Liver (tissue), 9 donors: ENCODE results near the gene PLEKHN1. TPM values are rescaled to one million over a fixed set of nuclear protein-coding genes. Genes with fewer than 3 reads are reported as not detected.
A peak's percentile ranks its signal among the peaks of the same experiment; 100 is the strongest.

Source experiments
- DNase-seq: peaks from one replicate; pipeline ENCODE4 v3.0.0-alpha.2; 2017; ENCODE audit warnings: low spot score
- H3K27ac ChIP-seq, 2 donors: one replicate each; pipeline ENCODE4 v1.7.0; 2013; ENCODE audit warnings: inconsistent platforms in 2 of 2, low read length in 2 of 2, control low read depth in 1 of 2, low read depth in 1 of 2, mild to moderate bottlenecking in 1 of 2
- H3K27me3 ChIP-seq, 4 donors: one replicate each; pipeline versions ENCODE4 v1.6.1 to v1.7.0; 2013; ENCODE audit warnings: low read length in 3 of 4, inconsistent platforms in 1 of 4, mild to moderate bottlenecking in 1 of 4, moderate library complexity in 1 of 4; ENCODE audit not compliant: control insufficient read depth in 4 of 4, insufficient read depth in 4 of 4
- H3K36me3 ChIP-seq, 4 donors: one replicate each; pipeline versions ENCODE4 v1.6.1 to v1.7.0; 2013; ENCODE audit warnings: low read length in 3 of 4, mild to moderate bottlenecking in 3 of 4, low read depth in 1 of 4, moderate library complexity in 1 of 4; ENCODE audit not compliant: control insufficient read depth in 4 of 4, insufficient read depth in 3 of 4
- H3K4me1 ChIP-seq, 4 donors: one replicate each; pipeline versions ENCODE4 v1.6.1 to v1.7.0; 2013; ENCODE audit warnings: low read length in 3 of 4, mild to moderate bottlenecking in 3 of 4, moderate library complexity in 1 of 4; ENCODE audit not compliant: control insufficient read depth in 4 of 4, insufficient read depth in 4 of 4
- H3K4me3 ChIP-seq, 3 donors: one replicate each; pipeline versions ENCODE4 v1.6.1 to v1.7.0; 2013; ENCODE audit warnings: low read length in 3 of 3, control low read depth in 1 of 3, low read depth in 1 of 3, mild to moderate bottlenecking in 1 of 3
- H3K9ac ChIP-seq, 2 donors: one replicate each; pipeline ENCODE4 v1.7.0; 2013; ENCODE audit warnings: low read length in 2 of 2, mild to moderate bottlenecking in 2 of 2, moderate library complexity in 2 of 2, control low read depth in 1 of 2, low read depth in 1 of 2
- H3K9me3 ChIP-seq, 4 donors: one replicate each; pipeline versions ENCODE4 v1.6.1 to v1.7.0; 2013; ENCODE audit warnings: low read length in 3 of 4; ENCODE audit not compliant: control insufficient read depth in 4 of 4
- EGR1 ChIP-seq, 2 donors: IDR thresholded peaks; 2 replicates each; pipeline ENCODE4 v1.6.1; 2016 to 2018; ENCODE audit warnings: antibody characterized with exemption in 2 of 2, low read depth in 2 of 2
- FOXA1 ChIP-seq: IDR thresholded peaks from 2 replicates; pipeline ENCODE4 v1.6.1; 2016; ENCODE audit warnings: antibody characterized with exemption
- FOXA2 ChIP-seq: IDR thresholded peaks from 2 replicates; pipeline ENCODE4 v1.6.1; 2016; ENCODE audit warnings: antibody characterized with exemption
- GABPA ChIP-seq, 2 donors: IDR thresholded peaks in 1 of 2; conservative IDR thresholded peaks in 1 of 2; 2 replicates each; pipeline ENCODE4 v1.6.1; 2016; ENCODE audit warnings: antibody characterized with exemption in 2 of 2, mild to moderate bottlenecking in 1 of 2, moderate library complexity in 1 of 2
- HNF4A ChIP-seq, 2 donors: conservative IDR thresholded peaks; 2 replicates each; pipeline ENCODE4 v1.6.1; 2016; ENCODE audit warnings: antibody characterized with exemption in 2 of 2, mild to moderate bottlenecking in 2 of 2
- HNF4G ChIP-seq: IDR thresholded peaks from 2 replicates; pipeline ENCODE4 v1.6.1; 2016; ENCODE audit warnings: antibody characterized with exemption
- NR2F2 ChIP-seq: IDR thresholded peaks from 2 replicates; pipeline ENCODE4 v1.6.1; 2016; ENCODE audit warnings: antibody characterized with exemption
- RAD21 ChIP-seq, 2 donors: IDR thresholded peaks; 2 replicates each; pipeline ENCODE4 v1.6.1; 2016; ENCODE audit warnings: antibody characterized with exemption in 2 of 2, mild to moderate bottlenecking in 2 of 2
- RXRA ChIP-seq, 2 donors: IDR thresholded peaks; 2 replicates each; pipeline ENCODE4 v1.6.1; 2017 to 2018; ENCODE audit warnings: antibody characterized with exemption in 2 of 2, mild to moderate bottlenecking in 1 of 2
- SP1 ChIP-seq: IDR thresholded peaks from 2 replicates; pipeline ENCODE4 v1.6.1; 2018; ENCODE audit warnings: antibody characterized with exemption, mild to moderate bottlenecking
- TAF1 ChIP-seq: conservative IDR thresholded peaks from 2 replicates; pipeline ENCODE4 v1.6.1; 2016; ENCODE audit warnings: antibody characterized with exemption, mild to moderate bottlenecking
- YY1 ChIP-seq: IDR thresholded peaks from 2 replicates; pipeline ENCODE4 v1.6.1; 2016; ENCODE audit warnings: antibody characterized with exemption, mild to moderate bottlenecking
- WGBS: extraction: QIAGEN DNeasy Blood & Tissue Kit; methylation state at CpG from one replicate; pipeline ENCODE4 v1.1.7; 2013; 5-methylcytosine and 5-hydroxymethylcytosine counted together
- polyA plus RNA-seq, 2 donors: library from polyadenylated mRNA; stranded (reverse) in 1 of 2; unstranded in 1 of 2; fragments of 200-250 nt in 1 of 2; fragments of >200 nt in 1 of 2; fragmentation: Nextera tagmentation in 1 of 2; extraction: Ambion mirVana in 1 of 2; gene quantifications; one replicate each; pipeline versions ENCODE4 v1.2.1 to v1.2.3, GENCODE V29; 2013 to 2015
- total RNA-seq, 2 donors: library from RNA; depleted of rRNA; stranded (reverse); fragments of >200 nt; gene quantifications; one replicate each; pipeline ENCODE4 v1.2.3, GENCODE V29; 2014
- TF ChIP-seq, protein P1 (sequence below): IDR thresholded peaks from 2 replicates; pipeline ENCODE4 v1.6.1; 2016; ENCODE audit warnings: antibody characterized with exemption
- TF ChIP-seq, protein P2 (sequence below): IDR thresholded peaks from 2 replicates; pipeline ENCODE4 v1.6.1; 2016; ENCODE audit warnings: antibody characterized with exemption, mild to moderate bottlenecking
- TF ChIP-seq, protein P3 (sequence below): IDR thresholded peaks from 2 replicates; pipeline ENCODE4 v1.6.1; 2016; ENCODE audit warnings: antibody characterized with exemption
- TF ChIP-seq, protein P4 (sequence below): fragments of 150-350 bp; IDR thresholded peaks from 2 replicates; pipeline ENCODE4 v1.5.1; 2017; ENCODE audit warnings: improper control_type of control experiment, low read depth, low read length; ENCODE audit not compliant: missing input control
- TF ChIP-seq, protein P5 (sequence below): IDR thresholded peaks from 2 replicates; pipeline ENCODE4 v1.6.1; 2016; ENCODE audit warnings: antibody characterized with exemption
- donor health status: healthy.
- donor health status: healthy.
- donor health status: healthy.
- donor health status: healthy.
- donor health status: healthy.

Gene PLEKHN1
- total and polyA plus RNA-seq, 4 donors = 0.17 to 0.18 TPM; not detected in 2

DNA sequence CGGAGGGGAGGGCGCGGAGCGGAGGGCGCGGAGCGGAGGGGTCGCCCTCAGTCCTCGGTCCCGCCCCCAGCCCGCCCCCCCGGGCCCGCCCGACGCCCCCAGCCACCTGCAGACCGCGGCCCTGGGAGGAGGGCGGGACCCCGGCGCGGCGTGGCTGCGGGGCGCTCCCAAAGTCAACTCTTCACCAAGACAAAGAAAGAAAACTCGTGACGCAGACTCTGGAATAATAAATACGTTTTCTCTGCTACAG lies 32.4 kb downstream of the PLEKHN1 start:
- no peak for DNase-seq
- H3K4me1 ChIP-seq = peaks cover 0 to 38% (median 23%) of the 10 kb centered on the region in 4 donors
- H3K9me3 ChIP-seq = no peaks in the 10 kb centered on the region
- no peak overlapping the region for H3K9ac ChIP-seq
- H3K36me3 ChIP-seq = peaks cover 0 to 1% (median 0%) of the 10 kb centered on the region in 4 donors
- H3K4me3 ChIP-seq = peak overlapping the region in 1 of 3 donors; percentile 66
- no peak overlapping the region for H3K27ac ChIP-seq
- H3K27me3 ChIP-seq = peaks cover 0 to 11% (median 1%) of the 10 kb centered on the region in 4 donors
- no peak for TF ChIP-seq RXRA (IDR thresholded peaks at IDR 0.05)
- TF ChIP-seq, protein P1, sequence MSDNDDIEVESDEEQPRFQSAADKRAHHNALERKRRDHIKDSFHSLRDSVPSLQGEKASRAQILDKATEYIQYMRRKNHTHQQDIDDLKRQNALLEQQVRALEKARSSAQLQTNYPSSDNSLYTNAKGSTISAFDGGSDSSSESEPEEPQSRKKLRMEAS = no peak
- no peak for TF ChIP-seq SP1
- TF ChIP-seq, protein P2, sequence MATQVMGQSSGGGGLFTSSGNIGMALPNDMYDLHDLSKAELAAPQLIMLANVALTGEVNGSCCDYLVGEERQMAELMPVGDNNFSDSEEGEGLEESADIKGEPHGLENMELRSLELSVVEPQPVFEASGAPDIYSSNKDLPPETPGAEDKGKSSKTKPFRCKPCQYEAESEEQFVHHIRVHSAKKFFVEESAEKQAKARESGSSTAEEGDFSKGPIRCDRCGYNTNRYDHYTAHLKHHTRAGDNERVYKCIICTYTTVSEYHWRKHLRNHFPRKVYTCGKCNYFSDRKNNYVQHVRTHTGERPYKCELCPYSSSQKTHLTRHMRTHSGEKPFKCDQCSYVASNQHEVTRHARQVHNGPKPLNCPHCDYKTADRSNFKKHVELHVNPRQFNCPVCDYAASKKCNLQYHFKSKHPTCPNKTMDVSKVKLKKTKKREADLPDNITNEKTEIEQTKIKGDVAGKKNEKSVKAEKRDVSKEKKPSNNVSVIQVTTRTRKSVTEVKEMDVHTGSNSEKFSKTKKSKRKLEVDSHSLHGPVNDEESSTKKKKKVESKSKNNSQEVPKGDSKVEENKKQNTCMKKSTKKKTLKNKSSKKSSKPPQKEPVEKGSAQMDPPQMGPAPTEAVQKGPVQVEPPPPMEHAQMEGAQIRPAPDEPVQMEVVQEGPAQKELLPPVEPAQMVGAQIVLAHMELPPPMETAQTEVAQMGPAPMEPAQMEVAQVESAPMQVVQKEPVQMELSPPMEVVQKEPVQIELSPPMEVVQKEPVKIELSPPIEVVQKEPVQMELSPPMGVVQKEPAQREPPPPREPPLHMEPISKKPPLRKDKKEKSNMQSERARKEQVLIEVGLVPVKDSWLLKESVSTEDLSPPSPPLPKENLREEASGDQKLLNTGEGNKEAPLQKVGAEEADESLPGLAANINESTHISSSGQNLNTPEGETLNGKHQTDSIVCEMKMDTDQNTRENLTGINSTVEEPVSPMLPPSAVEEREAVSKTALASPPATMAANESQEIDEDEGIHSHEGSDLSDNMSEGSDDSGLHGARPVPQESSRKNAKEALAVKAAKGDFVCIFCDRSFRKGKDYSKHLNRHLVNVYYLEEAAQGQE = no peak
- no peak for TF ChIP-seq NR2F2
- no peak for TF ChIP-seq FOXA1
- no peak for TF ChIP-seq FOXA2
- no peak for TF ChIP-seq RAD21 (IDR thresholded peaks at IDR 0.05)
- TF ChIP-seq, protein P3, sequence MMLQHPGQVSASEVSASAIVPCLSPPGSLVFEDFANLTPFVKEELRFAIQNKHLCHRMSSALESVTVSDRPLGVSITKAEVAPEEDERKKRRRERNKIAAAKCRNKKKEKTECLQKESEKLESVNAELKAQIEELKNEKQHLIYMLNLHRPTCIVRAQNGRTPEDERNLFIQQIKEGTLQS = no peak
- TF ChIP-seq EGR1 (IDR thresholded peaks at IDR 0.05; ENCODE audit: low read depth in 2 of 2) = no peak
- TF ChIP-seq HNF4A (conservative IDR thresholded peaks at IDR 0.05) = no peak
- TF ChIP-seq, protein P4, sequence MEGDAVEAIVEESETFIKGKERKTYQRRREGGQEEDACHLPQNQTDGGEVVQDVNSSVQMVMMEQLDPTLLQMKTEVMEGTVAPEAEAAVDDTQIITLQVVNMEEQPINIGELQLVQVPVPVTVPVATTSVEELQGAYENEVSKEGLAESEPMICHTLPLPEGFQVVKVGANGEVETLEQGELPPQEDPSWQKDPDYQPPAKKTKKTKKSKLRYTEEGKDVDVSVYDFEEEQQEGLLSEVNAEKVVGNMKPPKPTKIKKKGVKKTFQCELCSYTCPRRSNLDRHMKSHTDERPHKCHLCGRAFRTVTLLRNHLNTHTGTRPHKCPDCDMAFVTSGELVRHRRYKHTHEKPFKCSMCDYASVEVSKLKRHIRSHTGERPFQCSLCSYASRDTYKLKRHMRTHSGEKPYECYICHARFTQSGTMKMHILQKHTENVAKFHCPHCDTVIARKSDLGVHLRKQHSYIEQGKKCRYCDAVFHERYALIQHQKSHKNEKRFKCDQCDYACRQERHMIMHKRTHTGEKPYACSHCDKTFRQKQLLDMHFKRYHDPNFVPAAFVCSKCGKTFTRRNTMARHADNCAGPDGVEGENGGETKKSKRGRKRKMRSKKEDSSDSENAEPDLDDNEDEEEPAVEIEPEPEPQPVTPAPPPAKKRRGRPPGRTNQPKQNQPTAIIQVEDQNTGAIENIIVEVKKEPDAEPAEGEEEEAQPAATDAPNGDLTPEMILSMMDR = no peak
- no peak for TF ChIP-seq GABPA (IDR thresholded peaks at IDR 0.05 in 1 of 2, conservative IDR thresholded peaks at IDR 0.05 in 1 of 2)
- TF ChIP-seq HNF4G = no peak
- no peak for TF ChIP-seq YY1
- WGBS = 2% methylated on average over 27 of the region's 27 CpGs

DNA sequence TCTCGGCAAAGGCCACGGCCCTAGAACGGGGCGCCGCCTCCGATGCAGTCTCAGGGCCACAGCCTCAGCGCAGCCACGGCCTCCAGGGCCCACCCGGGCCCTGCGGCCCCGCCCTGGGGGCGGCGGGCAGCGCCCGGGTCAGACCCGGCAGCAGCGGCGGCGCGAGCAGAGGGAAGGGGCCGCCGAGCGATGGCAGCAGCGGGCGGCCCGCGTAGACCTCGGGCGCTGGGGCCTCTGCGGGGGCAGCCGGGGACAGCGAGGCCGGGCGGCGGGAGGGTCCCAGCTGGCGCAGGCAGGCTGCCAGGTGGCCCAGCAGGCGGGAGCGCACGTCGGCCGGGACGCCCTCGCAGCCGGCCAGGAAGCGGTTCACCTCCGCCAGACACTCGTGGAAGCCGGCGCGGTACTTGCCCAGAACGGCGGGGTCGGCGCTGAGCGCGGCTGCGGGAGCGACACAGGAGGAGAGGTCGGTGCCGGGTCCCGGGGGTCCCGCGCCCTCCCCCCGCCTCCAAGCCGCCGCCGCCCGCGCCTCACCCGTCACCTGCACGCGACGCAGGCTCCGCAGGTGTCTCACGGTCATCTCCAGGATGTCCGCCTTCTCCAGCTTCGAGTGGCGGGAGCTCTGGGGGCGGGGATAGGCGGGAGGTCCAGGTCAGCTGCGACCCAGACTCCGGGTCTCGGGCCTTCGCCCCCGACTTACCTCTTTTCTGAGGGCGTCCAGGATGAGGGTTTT lies 32.9 kb downstream of the PLEKHN1 start:
- peak overlapping the region in 1 of 3 donors; percentile 66 for H3K4me3 ChIP-seq
- H3K27ac ChIP-seq = peak overlapping the region; percentile 23 to 50
- no peak overlapping the region for H3K9ac ChIP-seq
- H3K9me3 ChIP-seq = no peaks in the 10 kb centered on the region
- no peak for DNase-seq
- H3K27me3 ChIP-seq = peaks cover 0 to 11% (median 1%) of the 10 kb centered on the region in 4 donors
- H3K4me1 ChIP-seq = peaks cover 0 to 38% (median 23%) of the 10 kb centered on the region in 4 donors
- H3K36me3 ChIP-seq = peaks cover 0 to 1% (median 0%) of the 10 kb centered on the region in 4 donors
- 2% methylated on average over 86 of the region's 86 CpGs for WGBS
- TF ChIP-seq HNF4G = no peak
- TF ChIP-seq HNF4A (conservative IDR thresholded peaks at IDR 0.05) = no peak
- TF ChIP-seq TAF1 = no peak
- TF ChIP-seq NR2F2 = no peak
- no peak for TF ChIP-seq FOXA1
- TF ChIP-seq, protein P5, sequence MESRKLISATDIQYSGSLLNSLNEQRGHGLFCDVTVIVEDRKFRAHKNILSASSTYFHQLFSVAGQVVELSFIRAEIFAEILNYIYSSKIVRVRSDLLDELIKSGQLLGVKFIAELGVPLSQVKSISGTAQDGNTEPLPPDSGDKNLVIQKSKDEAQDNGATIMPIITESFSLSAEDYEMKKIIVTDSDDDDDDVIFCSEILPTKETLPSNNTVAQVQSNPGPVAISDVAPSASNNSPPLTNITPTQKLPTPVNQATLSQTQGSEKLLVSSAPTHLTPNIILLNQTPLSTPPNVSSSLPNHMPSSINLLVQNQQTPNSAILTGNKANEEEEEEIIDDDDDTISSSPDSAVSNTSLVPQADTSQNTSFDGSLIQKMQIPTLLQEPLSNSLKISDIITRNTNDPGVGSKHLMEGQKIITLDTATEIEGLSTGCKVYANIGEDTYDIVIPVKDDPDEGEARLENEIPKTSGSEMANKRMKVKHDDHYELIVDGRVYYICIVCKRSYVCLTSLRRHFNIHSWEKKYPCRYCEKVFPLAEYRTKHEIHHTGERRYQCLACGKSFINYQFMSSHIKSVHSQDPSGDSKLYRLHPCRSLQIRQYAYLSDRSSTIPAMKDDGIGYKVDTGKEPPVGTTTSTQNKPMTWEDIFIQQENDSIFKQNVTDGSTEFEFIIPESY = no peak
- TF ChIP-seq, protein P2 = no peak
- TF ChIP-seq, protein P4 = no peak
- TF ChIP-seq RXRA (IDR thresholded peaks at IDR 0.05) = no peak
- no peak for TF ChIP-seq GABPA (IDR thresholded peaks at IDR 0.05 in 1 of 2, conservative IDR thresholded peaks at IDR 0.05 in 1 of 2)
- no peak for TF ChIP-seq EGR1 (IDR thresholded peaks at IDR 0.05; ENCODE audit: low read depth in 2 of 2)
- no peak for TF ChIP-seq RAD21 (IDR thresholded peaks at IDR 0.05)
